HK-2 (cell line): Measurements from ENCODE around the gene STK11IP.

Experiments
- DNase-seq: peaks from one replicate; pipeline ENCODE4 v3.0.0-alpha.2; 2018; ENCODE audit not compliant: unreplicated experiment

The STK11IP gene

DNA sequence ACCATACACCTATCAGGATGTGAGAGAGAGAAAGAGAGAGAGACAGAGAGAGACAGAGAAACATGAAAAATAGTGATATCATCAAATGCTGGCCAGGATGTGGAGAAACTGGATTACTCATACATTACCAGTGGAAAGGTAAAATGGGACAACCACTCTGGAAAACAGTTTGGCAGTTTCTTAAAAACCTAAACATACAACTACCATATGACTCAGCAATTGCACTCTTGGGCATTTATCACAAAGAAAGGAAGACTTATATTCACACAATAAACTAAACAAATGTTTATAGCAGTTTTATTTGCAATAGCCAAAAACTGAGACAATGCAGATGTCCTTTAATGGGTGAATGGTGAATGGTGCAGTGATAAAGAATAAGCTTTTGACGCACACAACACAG is 58.9 kb downstream of the STK11IP start:
- DNase-seq, result no peak

GRCh38 chr2:219658196-219658846 is 60.7 kb downstream of the STK11IP start:
- DNase-seq, result no peak

DNA sequence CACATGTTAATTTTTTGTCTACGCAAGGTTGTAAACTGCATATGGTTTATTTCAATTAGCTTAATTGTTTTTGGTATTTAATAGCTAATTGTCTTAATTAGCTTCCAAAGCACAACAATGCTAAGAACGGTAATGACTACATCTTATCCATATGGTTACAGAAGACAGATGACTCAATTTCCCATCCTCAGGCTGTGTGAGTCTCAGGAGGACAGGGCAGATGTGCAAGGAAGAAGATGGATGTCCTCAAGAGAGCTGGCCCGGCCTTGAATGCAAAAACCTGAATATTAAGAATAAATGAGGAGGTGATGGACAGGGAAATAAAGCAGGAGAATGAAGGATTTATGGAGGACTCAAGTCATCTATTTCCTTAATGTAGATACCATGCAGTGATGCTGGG is 61.2 kb downstream of the STK11IP start:
- no peak for DNase-seq

GRCh38 chr2:219661197-219661954 is 63.7 kb downstream of the STK11IP start:
- no peak for DNase-seq

DNA sequence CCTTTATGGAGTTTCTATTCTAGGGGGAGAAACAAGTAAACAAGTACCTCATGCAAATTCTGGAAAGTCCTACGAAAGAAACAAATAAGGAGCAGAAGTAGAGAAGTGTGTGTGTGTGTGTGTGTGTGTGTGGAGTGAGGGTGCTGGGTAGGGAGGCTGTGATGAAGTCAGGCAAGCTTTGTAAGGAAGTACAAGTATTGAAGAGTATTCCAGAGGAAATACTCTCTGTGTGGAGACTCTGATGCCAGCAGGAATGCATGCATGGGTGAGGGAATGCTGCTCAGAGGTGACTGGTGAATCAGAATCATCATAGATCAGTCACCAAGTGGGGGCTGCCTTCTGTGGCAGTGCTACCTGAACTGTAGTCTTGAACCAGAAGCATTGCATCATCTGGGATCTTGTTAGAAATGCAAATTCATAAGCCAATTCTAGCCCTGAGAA is 64.3 kb downstream of the STK11IP start:
- DNase-seq, result peak; percentile 70

DNA sequence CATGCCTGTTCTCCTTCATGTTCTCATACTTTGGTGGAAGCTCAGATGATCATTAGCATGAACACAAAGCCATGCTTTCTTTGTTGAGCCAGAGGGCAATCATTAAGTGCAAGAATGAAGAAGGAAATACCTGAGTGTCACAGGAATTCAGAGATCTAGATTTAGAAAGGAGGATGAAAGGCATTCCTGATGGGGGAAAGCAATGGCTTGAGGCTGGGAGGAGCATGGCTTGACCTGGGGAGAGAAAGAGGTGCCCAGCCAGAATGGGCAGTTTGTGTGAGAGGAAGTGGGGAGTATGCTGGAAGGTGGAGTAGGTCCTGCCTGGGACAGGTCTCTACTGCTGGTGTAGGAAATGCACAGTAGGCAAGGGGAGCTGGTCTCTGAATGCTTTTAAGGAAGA is 64.9 kb downstream of the STK11IP start:
- DNase-seq, result no peak

GRCh38 chr2:219663116-219663762 is 65.6 kb downstream of the STK11IP start:
- no peak for DNase-seq

DNA sequence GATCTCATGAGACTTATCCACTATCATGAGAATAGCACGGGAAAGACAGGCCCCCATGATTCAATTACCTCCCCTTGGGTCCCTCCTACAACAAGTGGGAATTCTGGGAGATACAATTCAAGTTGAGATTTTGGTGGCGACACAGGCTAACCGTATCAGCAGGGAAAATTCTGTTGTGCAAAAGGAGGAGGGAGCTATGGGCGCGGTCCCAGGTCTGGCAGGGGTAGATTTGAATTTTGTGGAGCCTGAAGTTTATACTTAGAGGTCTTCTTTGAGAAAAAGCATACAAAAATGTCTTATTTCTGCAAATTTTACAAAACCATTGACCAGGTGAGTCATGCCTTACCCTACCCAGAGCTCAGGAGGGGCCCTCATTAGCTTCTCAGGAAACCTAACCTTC is 66.4 kb downstream of the STK11IP start:
- no peak for DNase-seq

- DNase-seq, result no peak
Observed at GRCh38 chr2:219664944-219665343, 67.3 kb downstream of the STK11IP start.

DNA sequence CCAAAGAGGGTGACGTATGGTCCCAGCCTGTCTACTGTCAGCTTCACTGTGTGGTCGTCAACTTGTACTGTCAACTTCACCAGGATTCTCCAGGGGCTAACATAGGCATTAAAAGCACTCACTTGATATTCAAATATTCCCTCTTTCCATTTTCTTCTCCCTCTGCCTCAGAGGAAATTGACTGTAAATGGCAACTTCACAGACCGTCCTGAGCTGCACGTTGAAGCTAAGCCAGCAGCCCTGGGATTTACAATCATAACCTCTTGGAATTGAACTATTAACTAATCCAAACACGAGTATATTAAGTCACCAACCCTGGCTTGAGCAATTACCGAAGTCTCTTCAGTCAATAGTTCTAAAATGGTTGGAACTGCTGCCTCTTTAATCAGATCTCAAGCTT is 68.3 kb downstream of the STK11IP start:
- no peak for DNase-seq
